Measurements from ENCODE around the gene PLTP.

GRCh38 chr20:45880988-45881788 is 30.8 kb downstream of the PLTP start, which contains the start of gene ZSWIM1:
- TF ChIP-seq CTCF (IDR thresholded peaks at IDR 0.05 in 4 of 5, conservative IDR thresholded peaks at IDR 0.05 in 1 of 5) (no peak), POLR2A (IDR thresholded peaks at IDR 0.05) (peak in 1 of 2 donors; percentile 45)

Measured in gastrocnemius medialis (tissue), 4 donors.